A375 (cell line): Measurements from ENCODE around the gene EEF1AKMT4. TPM values are rescaled to one million over a fixed set of nuclear protein-coding genes. Genes with fewer than 3 reads are reported as not detected.

Source experiments
- small RNA-seq: library from RNA; depleted of rRNA; stranded (forward); fragments of <200 nt; gene quantifications from one replicate; pipeline ENCODE3, GENCODE V24; 2014
- total RNA-seq: library from RNA; depleted of rRNA; stranded (reverse); fragments of >200 nt; shearing (Covaris generic); gene quantifications from 2 replicates; pipeline ENCODE4 v1.2.3, GENCODE V29; 2014; rRNA removed

Gene EEF1AKMT4
- total RNA-seq, result 5.9 TPM in 2 replicates

DNA sequence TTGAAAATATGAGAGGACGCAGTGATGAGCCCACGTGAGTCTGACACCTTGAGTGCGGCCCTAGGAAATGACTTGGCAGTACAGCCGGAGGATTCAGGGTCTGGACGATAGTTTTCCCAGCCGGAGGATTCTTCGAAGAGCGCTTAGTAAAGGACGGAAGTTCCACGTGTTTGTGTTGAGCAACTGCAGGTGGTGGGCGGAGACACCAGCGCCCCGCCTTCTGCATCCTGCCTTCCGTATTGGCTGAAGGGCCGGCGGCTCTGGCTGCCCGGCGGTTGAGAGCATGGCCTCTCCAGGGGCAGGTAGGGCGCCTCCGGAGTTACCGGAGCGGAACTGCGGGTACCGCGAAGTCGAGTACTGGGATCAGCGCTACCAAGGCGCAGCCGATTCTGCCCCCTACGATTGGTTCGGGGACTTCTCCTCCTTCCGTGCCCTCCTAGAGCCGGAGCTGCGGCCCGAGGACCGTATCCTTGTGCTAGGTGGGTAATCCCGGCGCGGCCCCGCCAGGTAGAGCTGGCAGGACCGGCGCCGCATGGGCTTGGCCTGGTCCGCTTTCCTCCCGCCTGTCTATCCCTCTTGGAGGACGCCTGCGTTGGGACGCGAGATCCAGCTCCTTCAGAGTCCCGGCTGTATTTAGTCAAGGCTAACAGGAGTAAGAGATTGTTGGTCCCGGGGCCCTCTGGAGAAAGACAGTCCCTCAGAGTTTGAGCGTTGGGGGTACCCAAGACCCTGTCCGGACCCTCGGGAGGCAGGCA is at the start of gene EEF1AKMT4:
Gene EEF1AKMT4 (plus strand): TSS at position 261 of the 755 bp plus-strand sequence. CDS start 23 bp downstream, at position 284.

DNA sequence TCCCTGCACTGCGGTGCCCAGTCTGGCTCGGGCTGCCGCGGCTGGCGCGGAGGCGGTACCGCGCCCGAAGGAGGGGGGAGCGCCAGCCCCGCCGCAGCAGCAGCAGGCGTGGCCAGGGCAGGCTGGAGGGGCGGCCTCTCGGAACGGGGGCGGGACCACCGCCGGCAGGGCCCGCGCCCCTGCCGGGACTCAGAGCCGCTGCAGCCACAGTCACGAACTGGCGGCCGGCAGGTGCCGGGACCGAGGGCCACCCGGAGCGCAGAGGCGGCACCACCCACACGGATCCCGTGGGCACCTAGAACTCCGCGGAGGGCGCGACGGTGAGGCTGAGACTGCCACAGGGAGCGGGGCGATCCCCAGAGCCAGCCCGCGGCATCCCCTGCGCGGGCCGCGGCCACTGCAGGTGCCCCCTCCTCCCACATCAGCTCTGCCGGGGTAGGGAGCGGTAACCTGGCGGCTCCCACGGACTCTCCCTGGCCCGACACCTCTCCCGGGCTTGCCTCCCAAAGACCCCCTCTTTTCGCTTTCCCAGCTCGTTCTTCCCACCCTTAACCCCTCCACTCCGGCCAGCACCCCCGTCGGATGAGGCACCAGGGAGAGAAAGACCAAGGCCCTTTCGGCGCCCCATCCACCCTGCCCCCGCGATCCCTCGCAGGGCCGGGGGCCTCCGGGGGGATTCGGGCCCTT is 19.9 kb upstream of the EEF1AKMT4 start, which contains the start of gene VWA5B2:
Gene VWA5B2 (plus strand): TSS at position 192 of the 687 bp plus-strand sequence. CDS start 944 bp downstream, outside the sequence.

DNA sequence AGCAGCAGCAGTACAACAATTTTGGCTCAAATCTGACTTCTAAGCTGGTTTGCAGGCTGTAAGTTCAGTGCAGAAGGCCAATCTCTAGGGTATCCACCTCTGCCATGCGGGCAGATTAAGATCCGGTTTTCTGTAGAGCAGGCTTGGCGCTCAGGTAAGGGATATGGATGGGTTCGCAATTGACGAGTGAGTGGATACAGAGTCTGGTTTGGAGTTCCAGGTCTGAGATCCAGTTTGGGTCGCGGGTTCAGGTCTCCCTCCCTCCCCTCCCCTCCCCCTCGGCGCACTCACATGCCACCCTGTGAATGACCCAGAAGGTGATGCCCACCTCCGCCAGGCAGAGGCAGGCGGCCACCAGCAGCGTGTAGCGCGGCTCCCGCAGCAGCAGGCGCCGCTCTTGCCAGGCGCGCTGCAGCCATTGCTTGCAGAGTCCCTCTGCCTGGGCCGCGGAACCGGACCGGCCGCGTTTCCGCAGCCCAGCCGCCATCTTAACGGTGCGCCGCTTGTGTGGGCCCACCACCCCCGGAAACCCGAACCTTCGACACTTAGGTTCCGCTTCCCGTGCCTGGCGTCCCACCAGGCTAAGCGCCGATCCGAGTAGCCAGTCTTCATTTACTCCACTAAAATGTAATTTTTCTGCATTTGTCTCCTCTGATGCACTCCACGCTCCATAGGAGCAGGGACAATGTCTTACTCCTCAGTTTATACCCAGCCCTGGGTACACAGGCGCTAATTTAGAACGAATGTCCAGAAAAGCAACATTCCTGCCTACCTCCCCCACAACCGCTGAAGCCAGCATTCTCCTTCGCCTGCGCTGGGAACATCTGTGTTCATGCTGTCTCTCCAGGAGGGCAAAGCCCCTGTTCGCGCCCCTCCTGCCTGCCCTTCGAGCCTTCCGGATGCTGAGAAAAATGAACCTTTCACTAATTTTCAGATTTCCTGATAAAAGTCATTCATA is 739 bp upstream of the EEF1AKMT4 start, which contains the start of gene ALG3:
Gene ALG3 (minus strand): TSS at position 509 of the 958 bp plus-strand sequence. CDS start 22 bp downstream, at position 487.

DNA sequence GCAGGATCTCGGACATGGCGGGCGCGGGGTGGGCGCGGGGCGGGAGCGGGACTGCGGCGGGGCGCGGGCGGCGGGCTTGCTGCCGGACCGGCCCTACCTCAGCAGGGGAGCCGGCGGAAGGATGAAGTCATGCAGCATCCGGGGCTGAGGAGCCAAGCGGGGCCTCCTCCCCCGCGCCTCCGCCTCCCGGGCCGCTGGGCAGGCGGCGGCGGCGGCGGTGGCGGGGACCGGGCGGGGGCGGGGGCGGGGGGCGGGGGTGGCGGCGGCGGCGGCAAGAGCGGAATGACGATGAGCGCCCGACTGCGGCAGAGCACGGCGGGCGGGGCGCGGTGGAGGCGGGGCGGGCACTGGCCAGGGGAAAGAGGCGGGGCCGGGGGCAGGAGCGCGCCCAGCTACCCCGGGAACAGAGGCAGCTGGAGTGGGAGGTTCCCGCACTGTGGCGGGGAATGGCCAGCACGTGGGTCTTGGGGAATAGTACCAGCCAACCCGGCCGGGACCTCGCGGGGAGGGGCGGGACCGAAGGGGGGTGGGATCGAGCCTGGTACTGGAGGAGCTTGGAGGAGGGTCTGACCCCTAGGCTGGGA is 11.9 kb downstream of the EEF1AKMT4 start, which contains the start of gene CAMK2N2:
Gene CAMK2N2 (minus strand): TSS at position 284 of the 584 bp plus-strand sequence. CDS start 268 bp downstream, at position 16.

DNA sequence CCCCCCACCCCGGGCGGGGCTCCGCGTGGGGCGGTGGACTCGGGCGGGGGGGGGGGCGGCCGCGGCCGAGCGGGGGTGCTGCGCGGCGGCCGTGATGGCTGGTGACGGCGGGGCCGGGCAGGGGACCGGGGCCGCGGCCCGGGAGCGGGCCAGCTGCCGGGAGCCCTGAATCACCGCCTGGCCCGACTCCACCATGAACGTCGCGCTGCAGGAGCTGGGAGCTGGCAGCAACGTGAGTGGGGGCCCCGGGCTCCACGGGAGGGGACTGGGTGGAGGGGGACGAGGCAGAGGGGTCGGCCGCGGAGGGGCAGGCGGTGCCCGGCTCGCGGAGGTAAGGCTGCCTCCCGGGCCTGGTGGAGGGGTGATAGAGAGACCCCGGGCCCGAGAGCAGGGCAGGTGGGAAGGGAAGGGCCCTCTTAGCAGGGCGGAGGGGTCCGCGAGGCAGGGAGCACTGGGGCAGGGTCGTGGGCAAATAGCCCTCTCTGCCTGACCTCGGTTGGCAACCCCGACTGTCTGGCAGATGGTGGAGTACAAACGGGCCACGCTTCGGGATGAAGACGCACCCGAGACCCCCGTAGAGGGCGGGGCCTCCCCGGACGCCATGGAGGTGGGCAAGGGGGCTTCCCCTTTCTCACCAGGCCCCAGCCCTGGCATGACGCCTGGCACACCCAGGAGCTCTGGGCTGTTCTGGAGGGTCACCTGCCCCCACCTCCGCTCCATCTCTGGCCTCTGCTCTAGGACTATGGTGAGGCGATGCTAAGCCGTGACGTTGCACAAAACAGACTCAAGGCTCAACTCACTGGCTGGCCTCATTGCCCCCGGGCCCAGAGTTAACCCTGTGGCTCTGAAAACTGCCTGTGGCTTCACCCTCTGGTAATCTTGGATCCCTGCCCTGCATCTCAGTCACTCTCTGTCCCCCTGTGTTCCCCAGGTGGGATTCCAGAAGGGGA is 26.8 kb downstream of the EEF1AKMT4 start, which contains the start of gene ECE2:
Gene ECE2 (plus strand): TSS at position 62 of the 950 bp plus-strand sequence. CDS start 132 bp downstream, at position 194.

DNA sequence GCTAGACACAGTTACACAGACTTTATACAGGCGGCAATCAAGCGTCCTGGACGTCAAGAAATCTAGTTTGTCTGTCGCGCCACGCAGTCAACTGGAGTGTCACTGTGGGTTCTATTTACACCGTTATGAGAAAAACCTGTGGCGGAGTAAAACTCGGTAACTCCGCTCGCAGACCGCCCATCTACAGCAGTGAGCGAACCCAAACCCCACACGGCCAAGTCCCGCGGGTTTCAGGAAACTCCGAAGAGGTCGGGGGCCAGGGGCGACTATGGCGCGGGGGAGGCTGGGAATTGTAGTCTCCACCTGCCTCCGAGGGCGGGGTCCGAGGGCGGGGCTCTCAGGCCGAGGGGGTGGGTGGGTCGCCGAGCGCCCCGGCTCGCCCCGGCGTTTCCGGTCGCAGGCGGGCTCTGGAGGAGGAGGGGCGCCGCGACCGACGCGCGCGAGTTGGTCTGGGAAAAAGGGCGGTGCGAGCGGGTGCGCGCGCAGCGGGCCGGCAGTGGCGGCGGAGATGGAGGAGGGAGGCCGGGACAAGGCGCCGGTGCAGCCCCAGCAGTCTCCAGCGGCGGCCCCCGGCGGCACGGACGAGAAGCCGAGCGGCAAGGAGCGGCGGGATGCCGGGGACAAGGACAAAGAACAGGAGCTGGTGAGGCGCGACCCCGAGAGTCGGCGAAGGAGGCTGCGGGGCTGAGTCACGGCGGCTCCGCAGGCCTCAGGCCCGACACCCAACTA is 49.5 kb downstream of the EEF1AKMT4 start, which contains the start of gene PSMD2:
Gene PSMD2 (plus strand): TSS at position 483 of the 729 bp plus-strand sequence. CDS start 26 bp downstream, at position 509.

Small RNAs within 50 kb of the gene (small RNA-seq; reads per million reads assigned to genes)
- not detected for gene MIR1224

Other genes starting within 250 kb of the EEF1AKMT4 start
- gene ABCC5, start 231.8 kb upstream of the EEF1AKMT4 start, total RNA-seq, result 8.3 and 9.0 TPM in 2 replicates
- not detected in 2 replicates for gene HTR3D, start 217.9 kb upstream of the EEF1AKMT4 start, total RNA-seq
- gene HTR3C, start 196.6 kb upstream of the EEF1AKMT4 start, total RNA-seq, result not detected in 2 replicates
- gene HTR3E, start 152.6 kb upstream of the EEF1AKMT4 start, total RNA-seq, result not detected in 2 replicates
- 43.3 and 58.9 TPM in 2 replicates for gene EIF2B5, start 114.3 kb upstream of the EEF1AKMT4 start, total RNA-seq
- 25.2 and 31.6 TPM in 2 replicates for gene DVL3, start 94.3 kb upstream of the EEF1AKMT4 start, total RNA-seq
- 243 and 275 TPM in 2 replicates for gene AP2M1, start 74.8 kb upstream of the EEF1AKMT4 start, total RNA-seq
- gene ABCF3, start 63.5 kb upstream of the EEF1AKMT4 start, total RNA-seq, result 25.7 and 26.3 TPM in 2 replicates
- gene VWA5B2, start 20.1 kb upstream of the EEF1AKMT4 start, total RNA-seq, result 0.15 TPM in 1 of 2 replicates, not detected in the other
- 34.3 and 51.6 TPM in 2 replicates for gene ALG3, start 710 bp upstream of the EEF1AKMT4 start, total RNA-seq
- 0.23 and 0.40 TPM in 2 replicates for gene CAMK2N2, start 11.9 kb downstream of the EEF1AKMT4 start, total RNA-seq
- not detected in 2 replicates for gene ECE2, start 26.4 kb downstream of the EEF1AKMT4 start, total RNA-seq
- 248 and 283 TPM in 2 replicates for gene PSMD2, start 49.6 kb downstream of the EEF1AKMT4 start, total RNA-seq
- gene EIF4G1, start 64.9 kb downstream of the EEF1AKMT4 start, total RNA-seq, result 320 and 331 TPM in 2 replicates
- 17.6 and 17.9 TPM in 2 replicates for gene FAM131A, start 87.9 kb downstream of the EEF1AKMT4 start, total RNA-seq
- 14.2 and 16.4 TPM in 2 replicates for gene CLCN2, start 111.9 kb downstream of the EEF1AKMT4 start, total RNA-seq
- 116 and 132 TPM in 2 replicates for gene POLR2H, start 112.0 kb downstream of the EEF1AKMT4 start, total RNA-seq
- gene THPO, start 128.5 kb downstream of the EEF1AKMT4 start, total RNA-seq, result not detected in 2 replicates
- 0.11 TPM in 1 of 2 replicates, not detected in the other for gene CHRD, start 130.4 kb downstream of the EEF1AKMT4 start, total RNA-seq